HPDE6-E6E7 (cell line): ENCODE measurements around the gene HTR3C.
"Not testable (repeated sequence)": the region's sequence is repeated elsewhere in the genome, so short reads cannot be mapped to it uniquely, and the experiment has no call there.

Experiments used
- DNase-seq: peaks from one replicate; pipeline ENCODE4 v3.0.0; 2011; ENCODE audit warnings: missing footprints; ENCODE audit errors: extremely low spot score

The HTR3C gene

GRCh38 chr3:184031187-184031792, 21.6 kb upstream of the HTR3C start, which contains the start of gene HTR3D:
Gene HTR3D (plus strand): TSS chr3:184031742. CDS start chr3:184031742, 0 bp downstream.
- DNase-seq, result no peak

- DNase-seq, result no peak
Observed at GRCh38 chr3:184037816-184038215, 15.0 kb upstream of the HTR3C start.

- not testable (repeated sequence) for DNase-seq
Observed at GRCh38 chr3:184038307-184038706, 14.5 kb upstream of the HTR3C start.

- no peak for DNase-seq
Observed at GRCh38 chr3:184039414-184039813, 13.4 kb upstream of the HTR3C start.

- peak; percentile 28 for DNase-seq
Observed at GRCh38 chr3:184040010-184040409, 12.8 kb upstream of the HTR3C start.

GRCh38 chr3:184042617-184043016, 10.2 kb upstream of the HTR3C start:
- DNase-seq, result no peak

GRCh38 chr3:184045995-184046394, 6.9 kb upstream of the HTR3C start:
- DNase-seq, result no peak

- DNase-seq, result no peak
Observed at GRCh38 chr3:184050217-184050847, 2.5 kb upstream of the HTR3C start.

GRCh38 chr3:184058029-184058428, 5.2 kb downstream of the HTR3C start:
- DNase-seq, result no peak

GRCh38 chr3:184059424-184059823, 6.6 kb downstream of the HTR3C start:
- no peak for DNase-seq

GRCh38 chr3:184062637-184063036, 9.8 kb downstream of the HTR3C start:
- DNase-seq, result no peak

GRCh38 chr3:184066211-184066610, 13.4 kb downstream of the HTR3C start:
- no peak for DNase-seq

GRCh38 chr3:184067573-184068055, 14.8 kb downstream of the HTR3C start:
- no peak for DNase-seq

GRCh38 chr3:184068344-184068743, 15.5 kb downstream of the HTR3C start:
- no peak for DNase-seq

GRCh38 chr3:184071142-184071541, 18.3 kb downstream of the HTR3C start:
- DNase-seq, result not testable (repeated sequence)

- no peak for DNase-seq
Observed at GRCh38 chr3:184073621-184074020, 20.8 kb downstream of the HTR3C start.

- no peak for DNase-seq
Observed at GRCh38 chr3:184075901-184076300, 23.1 kb downstream of the HTR3C start.

GRCh38 chr3:184077881-184078280, 25.0 kb downstream of the HTR3C start:
- DNase-seq, result no peak

- no peak for DNase-seq
Observed at GRCh38 chr3:184078851-184079250, 26.0 kb downstream of the HTR3C start.

GRCh38 chr3:184081116-184081830, 28.4 kb downstream of the HTR3C start:
- no peak for DNase-seq

- DNase-seq, result no peak
Observed at GRCh38 chr3:184082034-184082433, 29.2 kb downstream of the HTR3C start.

GRCh38 chr3:184082465-184082864, 29.6 kb downstream of the HTR3C start:
- no peak for DNase-seq

GRCh38 chr3:184085389-184085852, 32.6 kb downstream of the HTR3C start:
- DNase-seq, result peak; percentile 71
